Measurements from ENCODE around the gene KDM5A. TPM values are rescaled to one million over a fixed set of nuclear protein-coding genes. Genes with fewer than 3 reads are reported as not detected.

The KDM5A gene
- polyA plus RNA-seq, 1 of the 3 experiments (the other 2 are of a cell fraction) = 6.2 TPM

GRCh38 chr12:293199-293598 is 95.9 kb downstream of the KDM5A start:
- peaks cover 11% of the 10 kb centered on the region for H3K79me2 ChIP-seq (ENCODE audit: insufficient read depth)
- 0 out of 4 replicates have a peak overlapping the region, but pooled peaks of 1 of the 2 experiments have one; percentile 18 for H3K27ac ChIP-seq (ENCODE audit: low read depth in 2 of 2, low read length in 1 of 2)
- no peak for TF ChIP-seq TCF12 (IDR thresholded peaks at IDR 0.05)
- peaks cover 20% of the 10 kb centered on the region for H3F3A ChIP-seq (replicated peaks; ENCODE audit: insufficient read depth)
- H3K9me2 ChIP-seq = no peaks in the 10 kb centered on the region
- ChIA-PET CTCF (interaction anchor here (0.9 kb wide), 1 partner anchor 11 kb away, joined by 3 read pairs; no protein-coding TSS in a partner anchor), POLR2A (interaction anchor here (0.7 kb wide), 1 partner anchor 67 kb away, joined by 3 read pairs; no protein-coding TSS in a partner anchor)
- peaks cover 0 to 14% of the 10 kb centered on the region in 2 experiments; a peak in 1 of 4 replicates for H3K4me1 ChIP-seq (ENCODE audit: control insufficient read depth in 1 of 2, insufficient read depth in 2 of 2, low read depth in 1 of 2, low read length in 1 of 2)
- DNase-seq = no peak
- H3K9me3 ChIP-seq = no peaks in the 10 kb centered on the region
- peaks cover 74 to 77% of the 10 kb centered on the region in 2 experiments for H3K36me3 ChIP-seq (replicated peaks in 1 of 2; ENCODE audit: control insufficient read depth in 1 of 2, insufficient read depth in 2 of 2, low read length in 1 of 2)
- no peak overlapping the region for H3K4me2 ChIP-seq
- H3K9ac ChIP-seq = no peak overlapping the region
- H4K20me1 ChIP-seq (ENCODE audit: insufficient read depth) = no peaks in the 10 kb centered on the region
- WGBS (ENCODE audit: low lambda C conversion rate) = 92% methylated on average over 5 of the region's 5 CpGs
- H3K4me3 ChIP-seq (ENCODE audit: low read depth in 2 of 2, low read length in 1 of 2) = no peak overlapping the region
- H2AFZ ChIP-seq (ENCODE audit: low read depth) = no peak overlapping the region
- H3K27me3 ChIP-seq (ENCODE audit: insufficient read depth) = no peaks in the 10 kb centered on the region

DNA sequence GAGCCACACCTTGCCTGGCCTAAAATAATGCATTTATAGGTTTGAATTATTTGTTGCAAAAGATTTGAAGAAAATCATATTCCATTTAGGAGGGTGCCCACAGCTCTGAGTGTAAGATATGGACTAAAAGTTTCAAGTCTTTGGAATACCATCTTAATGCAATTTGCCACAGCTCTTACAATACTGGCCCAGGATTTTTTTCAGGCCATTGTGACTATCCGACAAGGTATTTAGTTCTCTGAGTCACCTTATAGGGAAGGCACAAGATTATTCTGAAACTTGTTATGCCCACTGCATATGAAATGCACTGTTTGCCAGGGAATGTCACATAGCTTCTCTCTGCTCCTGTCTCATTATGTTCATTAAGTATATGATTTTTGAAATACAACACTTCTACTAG is 96.9 kb downstream of the KDM5A start:
- peaks cover 73 to 79% of the 10 kb centered on the region in 2 experiments for H3K36me3 ChIP-seq (replicated peaks in 1 of 2; ENCODE audit: control insufficient read depth in 1 of 2, insufficient read depth in 2 of 2, low read length in 1 of 2)
- H3K79me2 ChIP-seq (ENCODE audit: insufficient read depth) = peaks cover 12% of the 10 kb centered on the region
- H4K20me1 ChIP-seq (ENCODE audit: insufficient read depth) = no peaks in the 10 kb centered on the region
- H3K4me1 ChIP-seq (ENCODE audit: control insufficient read depth in 1 of 2, insufficient read depth in 2 of 2, low read depth in 1 of 2, low read length in 1 of 2) = peaks cover 0 to 14% of the 10 kb centered on the region in 2 experiments; a peak in 1 of 4 replicates
- no peak for TF ChIP-seq RXRA (IDR thresholded peaks at IDR 0.05; ENCODE audit: borderline replicate concordance, low read depth)
- TF ChIP-seq FOSL2 (IDR thresholded peaks at IDR 0.05; ENCODE audit: borderline replicate concordance, low read depth) = peak; percentile 4; the same call in 1 of the 2 replicates
- 0 out of 4 replicates have a peak overlapping the region, but pooled peaks of 1 of the 2 experiments have one; percentile 18 for H3K27ac ChIP-seq (ENCODE audit: low read depth in 2 of 2, low read length in 1 of 2)
- ChIA-PET CTCF (no interaction called here), POLR2A (no interaction called here)
- H3K9ac ChIP-seq = no peak overlapping the region
- no peaks in the 10 kb centered on the region for H3K9me3 ChIP-seq
- peaks cover 20% of the 10 kb centered on the region for H3F3A ChIP-seq (replicated peaks; ENCODE audit: insufficient read depth)
- no peak overlapping the region for H3K4me3 ChIP-seq (ENCODE audit: low read depth in 2 of 2, low read length in 1 of 2)
- no peak overlapping the region for H2AFZ ChIP-seq (ENCODE audit: low read depth)
- no peaks in the 10 kb centered on the region for H3K9me2 ChIP-seq
- no peaks in the 10 kb centered on the region for H3K27me3 ChIP-seq (ENCODE audit: insufficient read depth)
- DNase-seq = no peak
- 95% methylated on average over 1 of the region's 1 CpG for WGBS (ENCODE audit: low lambda C conversion rate)
- H3K4me2 ChIP-seq = no peak overlapping the region; the same call in 1 of the 2 replicates

DNA sequence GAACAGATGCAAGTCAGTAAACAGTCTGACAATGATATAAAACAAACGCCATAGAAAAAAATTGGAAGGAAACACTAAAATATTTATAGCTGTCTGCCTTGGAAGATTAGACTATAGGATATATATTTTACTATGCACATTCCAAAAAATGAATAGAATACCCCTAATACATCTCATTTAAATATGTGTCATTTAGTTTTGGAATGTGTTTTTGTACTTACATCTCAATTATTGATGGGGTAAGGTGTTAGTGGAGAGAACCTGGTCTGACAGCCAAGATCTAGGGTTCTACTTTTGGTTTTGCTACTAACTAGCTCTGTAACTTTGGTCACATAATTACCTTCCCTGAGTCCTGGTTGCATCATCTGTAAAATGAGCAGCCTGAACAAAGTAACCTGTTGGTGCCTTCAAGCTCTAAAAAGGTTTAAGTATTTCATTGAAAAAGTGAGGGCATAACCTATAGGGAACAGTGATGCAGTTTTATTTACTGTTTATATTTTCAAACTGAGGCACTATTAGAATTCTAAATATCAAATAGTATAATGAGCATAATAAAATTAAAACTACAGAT is 97.9 kb downstream of the KDM5A start:
- DNase-seq = no peak
- POLR2A ChIA-PET = no interaction called here
- 91% methylated on average over 1 of the region's 1 CpG for WGBS (ENCODE audit: low lambda C conversion rate)

More for the DNA sequence above, 97.9 kb downstream of the KDM5A start:
- Histone ChIP-seq H3F3A (replicated peaks; ENCODE audit: insufficient read depth) (peaks cover 20% of the 10 kb centered on the region), H2AFZ (ENCODE audit: low read depth) (no peak overlapping the region), H3K79me2 (ENCODE audit: insufficient read depth) (peaks cover 16% of the 10 kb centered on the region), H3K27me3 (ENCODE audit: insufficient read depth) (no peaks in the 10 kb centered on the region), H3K9ac (no peak overlapping the region), H3K36me3 (replicated peaks in 1 of 2; ENCODE audit: control insufficient read depth in 1 of 2, insufficient read depth in 2 of 2, low read length in 1 of 2) (peaks cover 72 to 77% of the 10 kb centered on the region in 2 experiments), H3K4me2 (no peak overlapping the region), H3K4me1 (ENCODE audit: control insufficient read depth in 1 of 2, insufficient read depth in 2 of 2, low read depth in 1 of 2, low read length in 1 of 2) (peaks cover 0 to 14% of the 10 kb centered on the region in 2 experiments; a peak in 1 of 4 replicates), H3K27ac (ENCODE audit: low read depth in 2 of 2, low read length in 1 of 2) (no peak overlapping the region), H3K4me3 (ENCODE audit: low read depth in 2 of 2, low read length in 1 of 2) (no peak overlapping the region), H4K20me1 (ENCODE audit: insufficient read depth) (no peaks in the 10 kb centered on the region), H3K9me2 (no peaks in the 10 kb centered on the region), H3K9me3 (no peaks in the 10 kb centered on the region)
- no peak for TF ChIP-seq EZH2phosphoT487 (IDR thresholded peaks at IDR 0.05; ENCODE audit: borderline replicate concordance, low read depth)
- TF ChIP-seq, protein P1, sequence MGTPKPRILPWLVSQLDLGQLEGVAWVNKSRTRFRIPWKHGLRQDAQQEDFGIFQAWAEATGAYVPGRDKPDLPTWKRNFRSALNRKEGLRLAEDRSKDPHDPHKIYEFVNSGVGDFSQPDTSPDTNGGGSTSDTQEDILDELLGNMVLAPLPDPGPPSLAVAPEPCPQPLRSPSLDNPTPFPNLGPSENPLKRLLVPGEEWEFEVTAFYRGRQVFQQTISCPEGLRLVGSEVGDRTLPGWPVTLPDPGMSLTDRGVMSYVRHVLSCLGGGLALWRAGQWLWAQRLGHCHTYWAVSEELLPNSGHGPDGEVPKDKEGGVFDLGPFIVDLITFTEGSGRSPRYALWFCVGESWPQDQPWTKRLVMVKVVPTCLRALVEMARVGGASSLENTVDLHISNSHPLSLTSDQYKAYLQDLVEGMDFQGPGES (IDR thresholded peaks at IDR 0.05; ENCODE audit: low read depth, low read length) = no peak
- TF ChIP-seq ELF1 (IDR thresholded peaks at IDR 0.05) = no peak
- TF ChIP-seq, protein P2, sequence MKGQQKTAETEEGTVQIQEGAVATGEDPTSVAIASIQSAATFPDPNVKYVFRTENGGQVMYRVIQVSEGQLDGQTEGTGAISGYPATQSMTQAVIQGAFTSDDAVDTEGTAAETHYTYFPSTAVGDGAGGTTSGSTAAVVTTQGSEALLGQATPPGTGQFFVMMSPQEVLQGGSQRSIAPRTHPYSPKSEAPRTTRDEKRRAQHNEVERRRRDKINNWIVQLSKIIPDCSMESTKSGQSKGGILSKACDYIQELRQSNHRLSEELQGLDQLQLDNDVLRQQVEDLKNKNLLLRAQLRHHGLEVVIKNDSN (IDR thresholded peaks at IDR 0.05; ENCODE audit: borderline replicate concordance, low read depth) = no peak
- no peak for TF ChIP-seq POLR2AphosphoS5 (IDR thresholded peaks at IDR 0.05; ENCODE audit: low read depth, low read length)
- TF ChIP-seq EP300 (IDR thresholded peaks at IDR 0.05; ENCODE audit: borderline replicate concordance in 1 of 2, low read depth in 1 of 2, low read length in 1 of 2) = no peak
- CTCF ChIA-PET = no interaction called here
